HG02610 (cell line): ENCODE results near the gene ZNF558.
"Not testable (repeated sequence)": the region's sequence is repeated elsewhere in the genome, so short reads cannot be mapped to it uniquely, and the experiment has no call there.

Experiments
- ATAC-seq: cut with Tn5 transposase; IDR thresholded peaks from one replicate; pipeline ENCODE4 v1.9.1; 2021; ENCODE audit warnings: mild to moderate bottlenecking, moderate library complexity; ENCODE audit not compliant: unreplicated experiment

Gene ZNF558

GRCh38 chr19:8811315-8812172, 20.6 kb downstream of the ZNF558 start:
- no peak for ATAC-seq

GRCh38 chr19:8806661-8807060, 25.4 kb downstream of the ZNF558 start:
- no peak for ATAC-seq

- ATAC-seq, result no peak
These were observed 37.3 kb downstream of the ZNF558 start for GRCh38 chr19:8794823-8795222.

GRCh38 chr19:8773587-8773986, 58.5 kb downstream of the ZNF558 start:
- not testable (repeated sequence) for ATAC-seq

GRCh38 chr19:8769265-8769664, 62.8 kb downstream of the ZNF558 start:
- not testable (repeated sequence) for ATAC-seq

GRCh38 chr19:8767257-8767656, 64.8 kb downstream of the ZNF558 start:
- ATAC-seq, result not testable (repeated sequence)
